ENCODE results near the gene MFAP1.

The MFAP1 gene

GRCh38 chr15:43774062-43774461, 50.4 kb downstream of the MFAP1 start:
- no peak for DNase-seq (ENCODE audit: low read depth in 2 of 2)
- no peak for TF ChIP-seq CTCF (IDR thresholded peaks at IDR 0.05; ENCODE audit: low read depth, low read length)
- no peak overlapping the region for H3K4me3 ChIP-seq (replicated peaks in 1 of 2; ENCODE audit: low read depth in 2 of 2, low read length in 2 of 2)

- H3K4me3 ChIP-seq (replicated peaks in 1 of 2; ENCODE audit: low read depth in 2 of 2, low read length in 2 of 2) = no peak overlapping the region
- DNase-seq (ENCODE audit: low read depth in 2 of 2) = no peak
- TF ChIP-seq CTCF (IDR thresholded peaks at IDR 0.05; ENCODE audit: low read depth, low read length) = no peak
Observed at GRCh38 chr15:43772624-43773023, 51.9 kb downstream of the MFAP1 start.

DNA sequence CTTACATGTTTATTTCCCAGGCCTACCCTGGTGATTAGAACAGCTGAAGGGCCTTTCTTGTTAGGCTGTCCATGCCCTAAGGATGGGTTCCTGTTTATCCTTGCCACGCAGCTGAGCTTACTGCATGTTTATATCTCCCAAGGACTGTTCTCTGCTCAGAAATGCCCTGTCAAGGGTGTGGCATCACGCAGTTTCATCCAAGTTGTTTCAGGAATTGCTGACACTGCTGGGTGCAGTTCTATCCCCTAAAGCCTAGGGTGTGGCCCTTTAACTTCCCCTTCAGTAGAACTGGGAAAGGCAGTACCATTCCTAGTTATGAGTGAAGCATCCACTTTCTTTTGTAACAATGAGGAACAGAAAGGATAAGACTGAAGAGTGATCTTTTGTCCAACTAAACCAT, 52.7 kb downstream of the MFAP1 start:
- no peak for DNase-seq (ENCODE audit: low read depth in 2 of 2)
- no peak for TF ChIP-seq CTCF (IDR thresholded peaks at IDR 0.05; ENCODE audit: low read depth, low read length)
- H3K4me3 ChIP-seq (replicated peaks in 1 of 2; ENCODE audit: low read depth in 2 of 2, low read length in 2 of 2) = no peak overlapping the region

- peak; percentile 75 to 77 for DNase-seq (ENCODE audit: low read depth in 2 of 2)
- peak; percentile 91 for TF ChIP-seq CTCF (IDR thresholded peaks at IDR 0.05; ENCODE audit: low read depth, low read length)
- H3K4me3 ChIP-seq (replicated peaks in 1 of 2; ENCODE audit: low read depth in 2 of 2, low read length in 2 of 2) = no peak overlapping the region
Observed at GRCh38 chr15:43769584-43770228, 54.8 kb downstream of the MFAP1 start.

- TF ChIP-seq CTCF (IDR thresholded peaks at IDR 0.05; ENCODE audit: low read depth, low read length) = no peak
Observed at GRCh38 chr15:43763819-43764446, 60.6 kb downstream of the MFAP1 start.

DNA sequence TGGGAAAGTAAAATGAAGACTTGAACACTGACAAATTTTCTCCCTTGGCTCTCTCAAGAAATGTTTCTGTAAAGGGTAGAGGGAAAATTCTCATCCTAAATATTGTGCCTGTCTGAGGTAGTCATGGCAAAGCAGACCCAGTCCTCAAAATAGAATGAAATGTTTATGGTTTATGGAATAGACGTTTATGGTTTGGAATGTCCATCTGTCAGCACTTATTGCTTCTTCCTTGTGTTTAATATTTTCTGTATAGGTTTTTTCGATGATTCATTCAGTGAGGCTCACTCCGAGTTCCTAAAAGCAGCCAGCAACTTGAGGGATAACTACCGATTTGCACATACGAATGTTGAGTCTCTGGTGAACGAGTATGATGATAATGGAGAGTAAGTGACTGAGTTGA, 61.7 kb downstream of the MFAP1 start:
- TF ChIP-seq CTCF (IDR thresholded peaks at IDR 0.05; ENCODE audit: low read depth, low read length) = no peak
- H3K4me3 ChIP-seq (replicated peaks in 1 of 2; ENCODE audit: low read depth in 2 of 2, low read length in 2 of 2) = no peak overlapping the region
- DNase-seq (ENCODE audit: low read depth in 2 of 2) = no peak

More at GRCh38 chr15:43763819-43764446, 60.6 kb downstream of the MFAP1 start:
- no peak overlapping the region for H3K4me3 ChIP-seq (replicated peaks in 1 of 2; ENCODE audit: low read depth in 2 of 2, low read length in 2 of 2)
- DNase-seq (ENCODE audit: low read depth in 2 of 2) = no peak
